IPS-20b (cell line): ENCODE results near the gene PSMA8.
"Not testable (repeated sequence)": the region's sequence is repeated elsewhere in the genome, so short reads cannot be mapped to it uniquely, and the experiment has no call there.

ENCODE experiments used
- H3K27ac ChIP-seq: one replicate; pipeline ENCODE4 v1.5.1; 2013; ENCODE audit warnings: low read length
- H3K27me3 ChIP-seq: 2 replicates; pipeline ENCODE4 v1.6.1; 2013; ENCODE audit warnings: mild to moderate bottlenecking, low read length, inconsistent platforms; ENCODE audit not compliant: insufficient read depth
- H3K36me3 ChIP-seq: 2 replicates; pipeline ENCODE4 v1.6.1; 2013; ENCODE audit warnings: low read depth, mild to moderate bottlenecking, inconsistent platforms, low read length, moderate library complexity; ENCODE audit not compliant: insufficient read depth
- H3K4me1 ChIP-seq: 2 replicates; pipeline ENCODE4 v1.6.1; 2013; ENCODE audit warnings: mild to moderate bottlenecking, control low read depth, inconsistent platforms, low read length, moderate library complexity; ENCODE audit not compliant: insufficient read depth
- H3K4me3 ChIP-seq: 2 replicates; pipeline ENCODE4 v1.5.1; 2013; ENCODE audit warnings: mild to moderate bottlenecking, low read length, inconsistent platforms
- H3K9ac ChIP-seq: 2 replicates; pipeline ENCODE4 v1.6.1; 2013; ENCODE audit warnings: low read depth, mild to moderate bottlenecking, inconsistent platforms, low read length, moderate library complexity
- H3K9me3 ChIP-seq: 2 replicates; pipeline ENCODE4 v1.6.1; 2013; ENCODE audit warnings: mild to moderate bottlenecking, low read depth, low read length, inconsistent platforms; ENCODE audit not compliant: insufficient read depth

The PSMA8 gene

DNA sequence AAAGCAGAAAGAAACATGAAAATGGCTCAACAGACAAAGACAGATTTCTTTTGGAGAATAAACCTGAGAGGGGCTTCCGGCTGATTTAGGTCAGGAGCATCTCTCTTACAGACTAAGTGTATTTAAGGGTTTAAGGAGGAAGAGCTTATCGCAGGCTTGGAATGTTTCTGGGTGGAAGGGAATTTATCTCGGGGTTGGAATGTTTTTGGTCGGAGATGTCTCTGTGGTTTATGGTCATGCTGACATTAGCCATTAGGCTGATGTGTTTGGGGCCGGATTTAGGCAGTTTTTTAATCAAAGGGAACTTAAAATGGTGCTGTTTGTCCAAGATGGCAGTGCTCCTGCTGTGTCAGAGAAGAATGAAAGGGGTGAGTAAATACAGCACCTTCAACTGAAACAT lies 14.4 kb upstream of the PSMA8 start:
- H3K27ac ChIP-seq: no peak overlapping the region
- no peaks in the 10 kb centered on the region for H3K4me1 ChIP-seq
- no peaks in the 10 kb centered on the region for H3K36me3 ChIP-seq
- no peak overlapping the region for H3K4me3 ChIP-seq
- H3K9me3 ChIP-seq: peaks cover 4% of the 10 kb centered on the region; the same call in 1 of the 2 replicates
- H3K9ac ChIP-seq: no peak overlapping the region
- H3K27me3 ChIP-seq: no peaks in the 10 kb centered on the region

DNA sequence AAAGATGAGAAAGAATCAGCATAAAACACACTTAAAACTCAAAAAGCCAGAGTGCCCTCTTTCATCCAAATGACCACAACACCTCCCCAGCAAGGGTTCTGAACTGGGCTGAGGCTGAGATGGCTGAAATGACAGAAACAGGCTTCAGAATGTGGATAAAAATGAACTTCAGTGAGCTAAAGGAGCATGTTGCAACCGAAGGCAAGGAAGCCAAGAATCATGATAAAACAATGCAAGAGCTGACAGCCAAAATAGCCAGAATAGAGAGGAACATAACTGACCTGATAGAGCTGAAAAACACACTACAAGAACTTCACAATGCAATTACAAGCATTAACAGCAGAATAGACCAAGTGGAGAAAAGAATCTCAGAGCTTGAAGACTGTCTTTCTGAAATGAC lies 12.2 kb upstream of the PSMA8 start:
- H3K4me1 ChIP-seq: no peaks in the 10 kb centered on the region
- H3K9ac ChIP-seq: no peak overlapping the region
- H3K9me3 ChIP-seq: peaks cover 4% of the 10 kb centered on the region; the same call in 1 of the 2 replicates
- no peak overlapping the region for H3K4me3 ChIP-seq
- H3K27me3 ChIP-seq: no peaks in the 10 kb centered on the region
- H3K27ac ChIP-seq: no peak overlapping the region
- H3K36me3 ChIP-seq: no peaks in the 10 kb centered on the region

DNA sequence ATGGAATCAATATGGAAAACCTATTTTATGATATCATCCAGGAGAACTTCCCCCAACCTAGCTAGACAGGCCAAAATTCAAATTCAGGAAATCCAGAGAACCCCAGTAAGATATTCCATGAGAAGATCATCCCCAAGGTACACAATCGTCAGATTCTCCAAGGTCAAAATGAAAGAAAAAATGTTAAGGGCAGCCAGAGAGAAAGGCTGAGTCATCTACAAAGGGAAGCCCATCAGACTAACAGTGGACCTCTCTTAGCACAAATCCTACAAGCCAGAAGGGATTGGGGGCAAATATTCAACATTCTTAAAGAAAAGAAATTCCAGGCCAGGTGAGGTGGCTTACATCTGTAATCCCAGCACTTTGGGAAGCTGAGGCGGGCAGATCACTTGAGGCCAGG lies 11.7 kb upstream of the PSMA8 start:
- H3K36me3 ChIP-seq, H3K27ac ChIP-seq, H3K4me1 ChIP-seq, H3K4me3 ChIP-seq, H3K9me3 ChIP-seq, H3K9ac ChIP-seq, H3K27me3 ChIP-seq: not testable (repeated sequence)

DNA sequence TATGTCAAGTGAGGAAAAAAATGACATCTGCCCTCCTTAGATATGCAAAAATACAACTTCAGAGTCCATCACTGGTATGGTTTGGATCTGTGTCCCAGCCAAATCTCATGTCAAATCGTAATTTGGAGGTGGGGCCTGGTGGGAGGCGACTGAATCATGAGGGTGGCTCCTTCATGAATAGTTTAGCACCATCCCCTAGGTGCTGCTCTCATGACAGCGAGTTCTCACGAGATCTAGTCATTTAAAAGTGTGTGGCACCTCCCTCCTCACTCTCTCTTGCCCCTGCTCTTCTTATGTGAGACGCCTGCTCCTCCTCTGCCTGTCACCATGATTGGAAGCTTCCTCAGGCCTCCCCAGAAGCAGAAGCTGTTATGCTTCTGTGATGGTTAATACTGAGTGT lies 5.9 kb upstream of the PSMA8 start:
- Histone ChIP-seq H3K27me3 (no peaks in the 10 kb centered on the region), H3K9me3 (no peaks in the 10 kb centered on the region), H3K27ac (no peak overlapping the region)

DNA sequence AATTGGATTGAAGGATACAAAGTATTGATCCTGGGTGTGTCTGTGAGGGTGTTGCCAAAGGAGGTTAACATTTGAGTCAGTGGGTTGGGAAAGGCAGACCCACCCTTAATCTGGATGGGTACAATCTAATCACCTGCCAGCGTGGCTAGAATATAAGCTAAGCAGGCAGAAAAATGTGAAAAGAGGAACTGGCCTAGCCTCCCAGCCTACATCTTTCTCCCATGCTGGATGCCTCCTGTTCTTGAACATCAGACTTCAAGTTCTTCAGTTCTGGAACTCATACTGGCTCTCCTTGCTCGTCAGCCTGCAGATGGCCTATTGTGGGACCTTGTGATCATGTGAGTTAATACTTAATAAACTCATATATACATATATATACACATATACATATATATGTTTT lies 5.5 kb upstream of the PSMA8 start:
- H3K4me1 ChIP-seq, H3K27ac ChIP-seq, H3K9ac ChIP-seq, H3K4me3 ChIP-seq, H3K27me3 ChIP-seq, H3K9me3 ChIP-seq, H3K36me3 ChIP-seq: not testable (repeated sequence)

More for the DNA sequence above, 5.9 kb upstream of the PSMA8 start:
- no peak overlapping the region for H3K9ac ChIP-seq
- H3K4me1 ChIP-seq: no peaks in the 10 kb centered on the region
- no peak overlapping the region for H3K4me3 ChIP-seq
- H3K36me3 ChIP-seq: no peaks in the 10 kb centered on the region

DNA sequence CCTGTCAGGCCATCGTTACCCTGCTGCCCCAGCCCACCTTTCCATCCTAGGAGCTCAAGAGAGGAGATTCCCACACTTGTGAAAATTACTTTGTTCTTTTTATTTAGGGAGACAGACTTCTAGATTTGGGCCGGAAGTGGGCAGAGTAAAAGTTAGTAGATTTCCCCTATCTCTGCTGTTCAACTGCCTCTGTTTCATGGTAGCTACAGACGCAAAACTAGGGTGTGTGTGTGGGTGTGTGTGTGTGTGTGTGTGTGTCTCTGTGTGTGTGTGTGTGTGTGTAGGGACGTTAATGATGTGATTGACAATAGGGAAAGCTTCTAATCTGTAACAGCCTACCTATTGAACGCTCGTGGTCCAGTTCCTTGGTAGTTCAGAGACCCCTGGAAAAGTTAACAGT lies 438 bp downstream of the PSMA8 start:
- H3K4me1 ChIP-seq: no peaks in the 10 kb centered on the region
- no peaks in the 10 kb centered on the region for H3K36me3 ChIP-seq
- H3K9ac ChIP-seq: no peak overlapping the region
- H3K9me3 ChIP-seq: no peaks in the 10 kb centered on the region
- peaks cover 9% of the 10 kb centered on the region; the same call in 1 of the 2 replicates for H3K27me3 ChIP-seq
- peak overlapping the region; percentile 19; the same call in 1 of the 2 replicates for H3K4me3 ChIP-seq
- no peak overlapping the region for H3K27ac ChIP-seq

DNA sequence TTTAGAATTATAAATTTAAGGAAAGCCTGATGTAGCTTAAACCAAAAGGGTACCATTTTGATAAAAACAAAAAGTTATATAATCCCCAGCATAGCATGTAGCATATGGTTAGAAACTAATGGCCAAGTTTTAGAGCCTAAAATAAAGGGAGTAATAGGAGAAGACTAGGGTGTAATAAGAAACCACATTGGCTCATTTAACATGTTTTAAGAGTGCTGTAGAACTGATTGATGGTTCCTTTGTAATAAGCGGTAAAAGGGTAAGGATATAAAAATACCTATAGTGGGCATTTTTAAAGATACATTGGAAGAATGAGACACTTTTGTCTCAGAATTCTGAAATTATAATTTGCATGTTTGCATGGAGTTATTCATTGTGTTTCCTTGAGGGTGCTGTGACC lies 1.9 kb downstream of the PSMA8 start:
- Histone ChIP-seq H3K9ac (no peak overlapping the region), H3K9me3 (no peaks in the 10 kb centered on the region), H3K27me3 (peaks cover 9% of the 10 kb centered on the region; the same call in 1 of the 2 replicates), H3K27ac (no peak overlapping the region), H3K4me1 (no peaks in the 10 kb centered on the region), H3K36me3 (no peaks in the 10 kb centered on the region), H3K4me3 (no peak overlapping the region)

DNA sequence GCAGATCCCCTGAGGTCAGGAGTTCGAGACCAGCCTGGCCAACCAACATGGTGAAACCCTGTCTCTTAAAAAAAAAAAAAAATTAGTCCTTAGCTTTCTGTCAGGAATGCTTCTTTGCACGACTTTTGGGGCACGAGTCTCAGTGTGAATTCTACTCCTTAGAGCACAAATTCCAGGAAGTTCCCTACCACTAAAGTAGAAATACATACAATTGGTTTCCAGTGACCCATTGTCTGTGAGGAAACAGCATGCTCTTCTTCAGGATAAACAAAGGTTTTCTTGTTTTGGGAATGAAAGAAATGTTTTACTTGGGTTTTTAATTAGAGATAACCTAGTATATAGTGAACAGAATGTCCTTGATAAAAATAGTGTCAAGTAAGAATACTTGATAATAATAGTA lies 23.7 kb downstream of the PSMA8 start:
- Histone ChIP-seq H3K4me3 (no peak overlapping the region), H3K9me3 (no peaks in the 10 kb centered on the region), H3K27me3 (no peaks in the 10 kb centered on the region)

DNA sequence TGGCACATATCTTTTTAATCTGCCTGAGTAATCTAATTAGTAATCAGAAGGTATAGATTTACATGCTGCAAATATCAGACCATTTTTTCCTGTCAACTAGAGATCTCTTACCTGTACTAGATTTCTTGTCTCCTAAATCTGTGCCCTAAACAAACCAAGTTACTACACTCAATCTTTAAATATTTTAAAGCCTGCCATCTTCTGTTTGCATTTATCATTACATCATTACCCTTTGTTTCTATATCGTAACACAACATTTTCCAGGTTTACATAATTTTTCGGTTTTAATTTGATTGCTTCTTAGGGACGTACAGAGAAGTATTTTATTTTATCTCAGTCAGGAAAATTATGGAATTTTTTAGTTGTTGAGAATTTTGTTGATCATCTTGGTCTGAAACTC lies 25.7 kb downstream of the PSMA8 start:
- Histone ChIP-seq H3K27ac (no peak overlapping the region), H3K36me3 (no peaks in the 10 kb centered on the region), H3K4me1 (no peaks in the 10 kb centered on the region), H3K4me3 (no peak overlapping the region), H3K27me3 (no peaks in the 10 kb centered on the region), H3K9me3 (no peaks in the 10 kb centered on the region), H3K9ac (no peak overlapping the region)

More for the DNA sequence above, 23.7 kb downstream of the PSMA8 start:
- Histone ChIP-seq H3K36me3 (no peaks in the 10 kb centered on the region), H3K27ac (no peak overlapping the region), H3K9ac (no peak overlapping the region), H3K4me1 (no peaks in the 10 kb centered on the region)

DNA sequence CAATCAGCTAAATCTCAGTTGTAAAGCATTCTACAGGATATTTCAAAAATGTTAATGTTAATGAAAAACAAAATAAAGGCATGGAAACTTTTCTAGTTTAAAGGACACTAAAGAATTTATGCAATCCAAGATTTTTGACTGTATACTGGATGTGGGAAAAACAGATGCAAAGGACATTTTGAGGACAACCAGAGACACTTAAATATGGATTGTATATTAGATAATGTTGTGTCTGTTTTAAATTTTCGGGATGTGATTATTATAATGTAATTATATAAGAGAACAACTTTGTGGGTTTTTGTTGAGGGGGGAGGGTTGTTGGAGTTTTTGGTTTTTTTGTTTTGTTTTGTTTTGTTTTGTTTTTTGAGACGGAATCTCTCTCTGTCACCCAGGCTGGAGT lies 30.9 kb downstream of the PSMA8 start:
- H3K4me3 ChIP-seq: no peak overlapping the region
- H3K9ac ChIP-seq: no peak overlapping the region
- H3K36me3 ChIP-seq: no peaks in the 10 kb centered on the region
- H3K27me3 ChIP-seq: no peaks in the 10 kb centered on the region
- no peak overlapping the region for H3K27ac ChIP-seq
- no peaks in the 10 kb centered on the region for H3K4me1 ChIP-seq
- H3K9me3 ChIP-seq: no peaks in the 10 kb centered on the region

DNA sequence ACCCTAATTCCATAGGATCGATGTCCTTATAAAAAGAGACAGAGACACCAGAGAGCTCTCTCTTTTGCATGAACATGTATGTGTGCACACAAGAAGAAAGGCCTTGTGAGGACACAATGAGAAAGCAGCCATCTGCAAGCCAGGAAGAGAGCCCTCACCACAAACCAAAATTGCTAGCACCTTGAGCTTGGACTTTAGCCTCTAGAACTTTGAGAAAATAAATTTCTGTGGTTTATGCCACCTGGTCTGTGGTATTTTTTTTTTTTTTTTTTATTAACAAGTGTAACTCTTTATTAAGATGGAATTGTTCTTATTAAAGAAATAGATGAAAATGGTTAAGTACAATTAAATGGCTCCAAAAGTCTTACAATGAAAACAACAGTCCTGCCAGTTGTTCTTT lies 33.9 kb downstream of the PSMA8 start:
- H3K36me3 ChIP-seq, H3K9ac ChIP-seq, H3K27me3 ChIP-seq, H3K4me1 ChIP-seq, H3K27ac ChIP-seq, H3K9me3 ChIP-seq, H3K4me3 ChIP-seq: not testable (repeated sequence)

DNA sequence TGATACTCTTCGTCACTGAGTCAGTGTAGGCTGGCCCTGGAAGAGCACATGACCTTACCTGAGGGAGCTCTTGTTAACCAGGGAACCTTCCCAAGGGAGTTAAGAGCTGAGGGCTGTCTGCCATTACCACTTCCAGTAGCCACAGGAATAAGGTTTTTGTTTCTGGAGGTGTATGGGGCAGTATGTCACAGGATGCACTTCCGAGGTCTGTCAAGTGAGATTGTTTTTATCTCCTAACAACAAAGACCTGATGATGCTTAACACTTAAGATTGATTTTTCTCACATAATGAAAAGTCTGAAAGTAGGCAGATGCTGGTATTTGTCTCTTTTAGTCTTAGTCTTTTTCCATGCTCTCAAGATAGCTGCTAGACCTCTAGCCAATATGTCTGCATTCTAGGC lies 41.8 kb downstream of the PSMA8 start:
- H3K9me3 ChIP-seq: no peaks in the 10 kb centered on the region
- H3K4me1 ChIP-seq: no peaks in the 10 kb centered on the region
- no peaks in the 10 kb centered on the region for H3K27me3 ChIP-seq
- no peaks in the 10 kb centered on the region for H3K36me3 ChIP-seq
- H3K9ac ChIP-seq: no peak overlapping the region
- no peak overlapping the region for H3K27ac ChIP-seq
- H3K4me3 ChIP-seq: no peak overlapping the region

DNA sequence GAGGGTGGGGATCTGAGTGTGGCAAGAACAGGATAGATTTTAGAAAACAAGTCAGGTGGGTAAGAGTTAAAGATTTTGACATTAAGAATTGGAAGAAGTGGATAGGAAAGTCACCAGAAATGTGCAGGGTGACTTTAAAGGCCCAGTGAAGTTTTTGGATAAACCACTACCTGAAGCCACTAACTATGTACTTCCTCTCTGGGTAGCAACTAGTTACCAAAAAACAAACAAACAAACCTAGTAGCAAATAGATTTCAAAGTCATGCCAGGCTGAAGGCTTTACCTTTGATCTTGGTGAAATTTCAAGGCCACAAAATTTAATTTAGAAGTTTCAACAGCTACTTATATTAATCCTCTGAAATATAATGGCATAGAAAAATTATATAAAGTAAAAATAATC lies 42.5 kb downstream of the PSMA8 start:
- Histone ChIP-seq H3K4me3 (no peak overlapping the region), H3K9ac (no peak overlapping the region), H3K4me1 (no peaks in the 10 kb centered on the region), H3K9me3 (no peaks in the 10 kb centered on the region), H3K27me3 (no peaks in the 10 kb centered on the region), H3K27ac (no peak overlapping the region), H3K36me3 (no peaks in the 10 kb centered on the region)
